ENCODE data around the gene EBF3. TPM values are rescaled to one million over a fixed set of nuclear protein-coding genes. Genes with fewer than 3 reads are reported as not detected.
"Not testable (repeated sequence)": the region's sequence is repeated elsewhere in the genome, so short reads cannot be mapped to it uniquely, and the experiment has no call there.

The EBF3 gene
- polyA plus RNA-seq, 4 donors: 0.89 to 3.3 (median 1.4) TPM

DNA sequence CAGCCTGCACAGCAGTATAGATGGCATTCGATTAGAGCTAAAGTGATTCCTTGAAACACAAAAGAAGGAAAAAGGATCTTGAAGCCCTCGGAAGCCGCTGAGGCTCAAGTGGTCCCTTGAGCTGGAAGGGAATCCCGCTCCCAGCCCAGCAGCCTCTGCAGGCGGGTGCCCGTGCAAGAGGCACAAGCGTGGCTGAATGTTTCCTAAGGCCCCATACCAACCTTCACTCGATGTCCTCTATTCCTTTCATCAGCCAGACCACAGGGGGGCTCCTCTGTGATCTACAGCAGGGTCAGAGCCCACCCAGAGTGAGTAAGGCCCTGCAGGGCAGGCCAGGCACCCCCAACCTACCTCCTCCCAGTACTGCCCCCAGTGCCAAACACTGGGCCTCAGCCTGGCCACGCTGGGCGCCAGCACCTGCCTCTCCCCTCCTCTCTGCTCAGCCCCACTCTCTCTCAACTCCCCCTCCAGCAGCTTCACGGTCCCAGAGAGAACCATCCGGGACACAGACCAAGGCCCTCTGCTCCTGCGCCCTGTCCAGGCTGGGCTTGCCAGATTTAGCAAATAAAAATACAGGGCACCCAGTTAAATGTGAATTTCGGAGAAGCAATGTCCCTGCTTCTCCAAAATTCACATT is 30.5 kb downstream of the EBF3 start:
- DNase-seq (ENCODE audit: low read depth in 4 of 4, low spot score in 3 of 4): no peak

DNA sequence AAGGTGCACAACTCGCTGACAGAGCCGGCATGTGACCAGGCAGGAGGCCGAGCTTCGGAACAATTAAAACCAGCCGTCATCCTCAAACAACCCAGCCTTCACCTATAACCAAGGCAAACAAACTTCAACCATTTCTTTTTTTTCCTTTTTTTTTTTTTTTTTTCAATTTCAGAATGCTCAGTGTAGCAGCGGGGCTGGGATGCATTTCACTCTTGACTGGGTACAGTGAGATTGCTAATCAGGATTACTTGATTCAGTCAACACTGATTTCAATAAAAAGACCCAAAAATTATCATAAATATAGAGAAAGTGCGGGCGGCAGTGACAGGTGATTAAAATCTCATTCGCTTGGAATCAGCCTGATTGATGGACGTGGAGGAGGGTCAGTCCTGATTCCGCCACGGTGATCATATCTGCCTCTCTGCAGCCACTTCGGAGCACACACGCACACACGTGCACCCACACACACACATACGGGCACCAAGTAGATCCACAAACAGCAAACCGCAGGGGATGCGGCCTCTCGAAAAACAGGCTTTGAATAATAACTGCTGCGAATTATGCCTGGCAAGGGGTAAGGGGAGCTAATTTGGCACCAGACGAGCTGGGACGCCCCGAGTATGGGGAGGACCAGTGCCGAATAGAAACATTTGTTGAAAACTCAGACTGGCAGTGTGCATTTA is 31.2 kb downstream of the EBF3 start:
- no peak for DNase-seq (ENCODE audit: low read depth in 4 of 4, low spot score in 3 of 4)

DNA sequence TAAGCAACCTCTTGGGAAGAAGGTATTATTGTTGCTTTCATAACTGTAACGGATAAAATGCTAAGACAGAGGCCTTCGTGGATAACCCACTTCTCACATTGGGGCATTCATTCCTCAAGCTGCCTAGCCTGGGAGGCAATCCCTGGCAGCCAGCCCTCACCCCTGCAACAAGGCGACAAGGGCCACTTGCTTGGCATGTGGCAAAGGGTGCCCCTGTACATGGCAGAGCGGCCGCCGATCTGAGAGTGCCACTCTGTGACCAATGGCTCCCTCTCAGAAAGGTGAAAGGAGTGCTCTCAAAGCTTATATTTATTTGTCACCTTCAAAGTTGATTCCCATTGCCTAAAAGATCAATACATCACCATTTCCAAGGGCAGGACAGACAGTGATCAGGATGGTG is 31.9 kb downstream of the EBF3 start:
- no peak for DNase-seq (ENCODE audit: low read depth in 4 of 4, low spot score in 3 of 4)

DNA sequence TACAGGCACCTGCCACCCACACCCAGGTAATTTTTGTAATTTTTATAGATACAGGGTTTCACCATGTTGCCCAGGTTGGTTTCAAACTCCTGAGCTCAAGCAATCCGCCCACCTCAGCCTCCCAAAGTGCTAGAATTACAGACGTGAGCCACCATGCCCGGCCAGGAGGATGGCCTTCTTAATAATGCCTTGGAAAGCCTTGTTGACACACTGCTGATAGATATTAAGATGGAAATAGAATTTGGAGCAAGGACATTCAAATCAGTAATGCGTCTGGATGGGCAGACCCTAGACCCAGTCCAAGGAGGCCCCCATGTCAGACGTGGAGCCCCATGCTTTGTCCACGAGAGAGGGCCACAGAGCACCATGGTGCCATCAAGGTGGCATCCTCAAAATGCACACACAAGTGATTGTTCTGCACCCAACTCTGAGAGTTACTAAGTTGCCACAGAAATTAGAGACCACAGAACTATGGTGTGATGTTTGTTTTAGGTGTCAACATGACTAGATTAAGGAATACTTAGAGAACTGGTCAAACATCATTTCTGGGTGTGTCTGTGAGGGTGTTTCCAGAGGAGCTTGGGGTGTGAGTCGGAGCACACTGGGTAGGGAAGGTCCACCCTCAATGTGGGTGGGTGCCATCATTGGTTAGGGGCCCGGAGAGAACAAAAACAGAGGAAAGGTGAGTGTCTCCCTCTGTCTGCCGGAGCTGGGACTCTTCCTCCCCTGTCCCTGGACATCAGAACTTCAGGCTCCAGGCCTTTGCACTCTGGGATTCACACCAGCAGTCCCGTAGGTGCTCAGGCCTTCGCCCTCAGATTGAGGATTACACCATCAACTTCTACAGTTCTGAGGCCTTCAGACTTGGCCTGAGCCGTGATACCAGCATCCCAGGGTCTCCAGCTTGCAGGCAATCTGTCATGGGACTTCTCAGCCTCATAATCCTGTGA is 34.5 kb downstream of the EBF3 start:
- DNase-seq (ENCODE audit: low read depth in 4 of 4, low spot score in 3 of 4): no peak

DNA sequence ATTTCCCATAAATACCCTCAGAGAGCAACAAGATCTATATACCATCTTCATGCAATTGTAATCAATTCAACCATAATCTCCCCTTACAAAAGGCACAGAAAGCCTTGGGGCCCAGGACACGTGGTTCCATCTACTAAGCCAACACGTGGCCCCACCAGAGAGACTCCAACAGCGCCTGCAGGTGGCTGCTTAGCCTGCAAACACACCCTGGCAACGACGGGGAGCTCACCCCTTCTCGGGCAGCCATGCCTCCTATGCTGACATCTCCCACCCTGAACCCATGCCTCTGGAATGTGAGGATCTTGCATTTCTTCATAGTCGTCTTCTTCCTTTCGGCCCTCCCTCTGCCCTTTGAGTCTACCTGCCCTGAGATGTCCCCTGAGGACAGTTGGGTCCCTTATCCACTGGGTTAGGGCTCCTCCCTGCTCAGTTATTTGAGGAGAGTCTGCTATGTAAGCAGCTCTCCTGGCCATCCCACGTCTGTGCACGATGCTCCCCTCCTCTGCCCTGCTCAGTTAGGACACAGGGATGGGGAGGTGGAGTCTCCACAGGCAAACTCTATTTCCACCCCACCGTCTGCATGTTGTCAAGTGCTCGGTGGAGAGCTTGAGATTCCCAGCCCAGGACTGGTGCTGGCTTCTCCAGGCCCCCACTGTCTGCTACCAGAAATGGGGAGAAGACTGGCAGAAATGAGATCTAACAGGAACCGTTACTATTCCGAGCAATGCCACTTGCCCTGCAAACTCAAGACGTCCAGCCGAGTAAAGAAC is 36.5 kb downstream of the EBF3 start:
- DNase-seq (ENCODE audit: low read depth in 4 of 4, low spot score in 3 of 4): no peak

DNA sequence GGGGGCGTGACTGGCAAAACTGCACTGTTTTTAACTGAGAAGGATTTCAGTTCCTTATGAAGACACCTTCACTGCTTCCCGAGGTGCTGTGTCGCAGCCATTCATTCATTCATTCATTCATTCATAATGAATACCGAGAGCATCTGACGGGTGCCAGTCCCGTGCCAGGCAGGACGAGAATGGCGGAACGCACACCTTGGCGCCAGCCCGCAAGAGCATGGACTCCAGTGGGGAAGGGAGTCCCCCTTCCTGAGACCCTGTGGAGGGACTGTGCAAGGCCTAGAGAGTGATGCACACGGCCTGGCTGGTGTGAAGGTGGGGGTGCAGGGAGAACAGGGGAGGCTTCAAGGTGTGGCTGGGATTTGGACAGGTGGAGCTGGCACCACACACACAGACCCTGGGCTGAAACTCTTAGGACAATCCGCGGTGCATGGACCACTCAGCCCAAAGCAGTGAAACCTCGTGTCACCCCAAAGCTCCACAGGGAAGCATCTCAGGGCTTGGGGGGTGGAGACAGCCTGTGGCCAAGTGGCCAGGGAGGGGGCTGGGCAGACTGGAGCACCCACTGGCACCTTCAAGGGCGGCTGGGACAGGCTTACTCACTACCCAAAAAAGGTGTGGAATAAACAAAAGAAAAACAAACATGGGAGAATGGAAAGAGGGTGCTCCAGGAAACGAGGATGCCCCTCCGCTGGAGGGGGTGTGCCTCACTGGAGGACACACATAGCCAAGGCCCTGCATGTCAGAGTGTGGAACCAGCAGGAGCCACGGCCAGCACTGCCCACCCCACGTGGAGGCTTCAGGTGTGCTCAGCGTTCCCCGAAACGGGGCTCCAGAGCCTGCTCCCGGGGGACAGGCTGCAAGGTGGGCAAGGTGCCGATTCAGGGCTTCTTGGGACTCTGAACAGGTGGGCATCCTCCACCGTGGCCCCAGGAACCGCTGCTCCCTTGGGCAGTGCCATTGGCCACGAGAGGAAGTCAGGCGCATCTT is 37.7 kb downstream of the EBF3 start:
- DNase-seq (ENCODE audit: low read depth in 4 of 4, low spot score in 3 of 4): no peak

DNA sequence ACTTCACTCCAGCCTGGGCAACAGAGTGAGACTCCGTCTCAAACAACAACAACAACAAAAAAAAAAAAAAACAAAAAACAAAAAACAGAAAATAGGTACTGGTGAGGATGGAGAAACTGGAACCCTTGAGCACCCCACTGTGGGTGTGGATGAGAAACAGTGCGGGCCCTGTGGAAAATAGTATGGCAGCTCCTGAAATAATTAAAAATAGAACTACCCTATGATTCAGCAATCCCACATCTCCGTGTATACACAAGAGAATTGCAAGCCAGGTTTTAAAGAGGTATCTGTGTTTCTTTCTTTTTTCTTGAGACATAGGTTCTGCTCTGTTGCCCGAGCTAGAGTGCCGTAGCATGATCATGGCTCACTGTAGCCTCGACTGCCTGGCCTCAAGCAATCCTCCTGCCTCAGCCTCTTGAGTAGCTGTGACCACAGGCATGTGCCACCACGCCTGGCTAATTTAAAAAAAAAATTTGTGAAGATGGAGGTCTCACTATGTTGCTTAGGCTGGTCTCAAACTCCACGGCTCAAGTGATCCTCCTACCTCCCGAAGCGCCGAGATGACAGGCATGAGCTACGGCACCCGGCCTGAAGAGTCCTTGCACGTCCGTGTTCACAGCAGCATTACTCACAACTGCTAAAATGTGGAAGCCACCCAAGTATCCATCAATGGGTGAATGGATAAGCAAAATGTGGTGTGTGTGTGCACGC is 39.5 kb downstream of the EBF3 start:
- no peak for DNase-seq (ENCODE audit: low read depth in 4 of 4, low spot score in 3 of 4)

DNA sequence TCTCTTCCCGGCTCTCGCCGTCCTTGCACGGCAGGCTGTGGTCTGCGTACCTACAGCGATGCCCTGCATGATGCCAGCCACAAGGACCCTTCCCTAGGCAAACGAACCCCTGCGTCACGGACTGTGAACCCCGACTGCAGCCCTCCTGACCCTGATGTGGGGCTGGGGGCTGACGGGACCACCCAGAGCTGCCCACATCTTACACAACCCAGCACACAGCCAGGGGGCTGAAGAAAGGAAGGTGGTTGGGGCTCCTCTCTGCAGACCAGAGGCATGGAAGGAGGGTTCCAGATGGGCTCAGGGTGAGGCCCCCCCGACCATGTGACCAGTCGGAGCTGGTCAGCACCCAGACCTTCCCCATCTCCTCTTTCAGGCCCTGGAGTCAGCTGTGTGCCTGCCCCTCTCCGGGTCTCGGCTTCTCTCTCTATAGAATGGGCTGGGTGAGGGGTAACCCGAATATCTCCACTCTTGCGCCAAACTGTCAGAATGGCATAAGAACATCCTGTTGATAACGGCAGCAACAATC is 41.4 kb downstream of the EBF3 start:
- DNase-seq (ENCODE audit: low read depth in 4 of 4, low spot score in 3 of 4): no peak

DNA sequence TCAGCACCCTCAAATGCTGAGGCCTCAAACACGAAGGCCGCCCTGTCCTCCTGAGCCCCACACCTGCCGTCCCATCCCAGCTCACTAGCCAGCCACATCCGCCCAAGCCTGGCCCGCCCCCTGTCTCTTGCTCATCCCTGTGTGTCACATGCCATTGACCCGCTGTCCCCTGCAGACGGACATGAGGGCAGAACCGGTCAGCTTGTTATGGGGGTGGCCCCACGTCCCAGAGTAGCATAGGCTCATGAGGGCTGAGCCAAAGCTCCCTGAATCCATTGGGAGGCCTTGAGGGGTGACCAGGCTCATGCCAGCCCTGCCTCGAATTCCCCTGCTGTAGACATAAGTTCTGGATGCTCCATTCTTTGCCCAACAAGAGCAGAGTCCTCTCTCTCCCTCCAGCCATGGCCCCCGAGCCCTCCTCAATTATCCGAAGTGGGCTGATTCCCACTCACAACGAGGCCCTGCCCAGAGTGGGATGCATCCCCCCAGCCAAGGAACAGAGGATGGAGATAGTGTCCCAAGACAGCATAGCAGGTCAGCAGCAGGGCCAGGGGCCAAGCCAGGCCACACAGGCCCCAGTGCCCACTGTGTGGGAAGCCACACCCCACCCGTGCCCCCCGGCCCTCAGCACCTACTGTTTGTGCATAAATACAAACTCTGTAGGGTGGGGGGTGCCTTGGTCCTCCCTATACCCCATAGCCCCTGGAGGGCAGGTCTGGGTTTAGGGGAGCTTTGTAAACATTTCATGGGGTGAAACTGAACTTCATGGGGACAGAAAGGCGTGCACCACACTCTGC is 42.1 kb downstream of the EBF3 start:
- no peak for DNase-seq (ENCODE audit: low read depth in 4 of 4, low spot score in 3 of 4)

DNA sequence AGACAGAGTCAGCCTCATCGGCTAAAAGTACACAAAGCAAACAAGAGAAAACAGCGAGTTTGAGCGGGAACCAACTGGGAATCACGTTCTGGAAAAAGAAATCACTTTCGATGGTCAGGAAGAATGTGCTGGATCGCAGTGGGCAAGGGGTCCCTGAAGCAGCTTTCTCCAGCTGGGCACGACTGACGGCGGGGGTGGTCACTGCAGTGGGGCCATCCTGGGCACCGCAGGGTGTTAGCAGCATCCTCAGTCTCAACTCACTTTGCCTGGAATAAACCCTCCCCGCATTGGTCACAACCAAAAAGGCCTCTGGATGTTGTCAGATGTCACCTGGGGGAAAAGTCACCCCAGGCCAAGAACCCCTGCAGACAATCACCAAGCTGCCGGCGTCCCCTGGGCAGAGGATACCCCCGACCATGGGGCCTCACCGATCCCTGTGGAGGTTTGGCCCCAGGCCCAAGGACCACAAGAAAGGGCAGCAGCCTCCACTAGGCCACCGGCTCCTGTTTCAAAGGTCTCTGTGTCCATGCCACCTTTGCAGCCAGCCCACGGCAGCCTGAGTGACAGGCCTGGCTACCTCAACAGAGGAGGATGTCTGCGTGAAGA is 42.9 kb downstream of the EBF3 start:
- DNase-seq (ENCODE audit: low read depth in 4 of 4, low spot score in 3 of 4): no peak

DNA sequence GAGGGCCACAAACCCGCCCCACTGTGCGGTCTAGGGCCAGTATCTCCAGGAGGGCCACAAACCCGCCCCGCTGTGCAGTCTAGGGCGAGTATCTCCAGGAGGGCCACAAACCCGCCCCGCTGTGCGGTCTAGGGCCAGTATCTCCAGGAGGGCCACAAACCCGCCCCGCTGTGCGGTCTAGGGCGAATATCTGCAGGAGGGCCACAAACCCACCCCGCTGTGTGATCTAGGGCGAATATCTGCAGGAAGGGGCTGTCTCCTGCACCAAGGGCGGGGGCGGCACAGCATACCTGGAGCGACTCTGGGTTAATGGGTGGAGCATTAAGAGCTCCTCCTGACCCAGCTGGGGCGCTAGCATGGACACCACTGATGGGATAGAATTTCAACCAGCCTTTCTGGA is 43.9 kb downstream of the EBF3 start:
- not testable (repeated sequence) for DNase-seq (ENCODE audit: low read depth in 4 of 4, low spot score in 3 of 4)

DNA sequence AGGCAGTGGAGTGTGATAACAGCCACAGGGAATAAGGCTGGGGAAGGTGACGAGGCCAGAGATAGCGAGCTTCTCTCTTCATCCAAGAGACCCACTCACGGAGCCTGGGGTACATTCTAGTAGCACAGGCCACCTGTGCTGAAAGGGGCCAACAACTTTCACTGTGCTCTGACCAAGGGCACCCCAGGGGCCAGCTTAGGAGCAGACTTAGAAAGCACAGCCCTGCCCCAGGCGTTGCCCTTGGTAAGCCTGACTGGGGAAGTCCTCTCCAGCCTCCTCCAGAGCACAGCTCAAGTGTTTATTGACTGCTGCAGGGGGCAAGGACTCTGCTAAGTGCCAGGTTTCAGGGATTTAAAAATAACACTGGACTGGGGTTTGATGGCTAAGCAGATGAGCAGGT is 44.7 kb downstream of the EBF3 start:
- DNase-seq (ENCODE audit: low read depth in 4 of 4, low spot score in 3 of 4): no peak

DNA sequence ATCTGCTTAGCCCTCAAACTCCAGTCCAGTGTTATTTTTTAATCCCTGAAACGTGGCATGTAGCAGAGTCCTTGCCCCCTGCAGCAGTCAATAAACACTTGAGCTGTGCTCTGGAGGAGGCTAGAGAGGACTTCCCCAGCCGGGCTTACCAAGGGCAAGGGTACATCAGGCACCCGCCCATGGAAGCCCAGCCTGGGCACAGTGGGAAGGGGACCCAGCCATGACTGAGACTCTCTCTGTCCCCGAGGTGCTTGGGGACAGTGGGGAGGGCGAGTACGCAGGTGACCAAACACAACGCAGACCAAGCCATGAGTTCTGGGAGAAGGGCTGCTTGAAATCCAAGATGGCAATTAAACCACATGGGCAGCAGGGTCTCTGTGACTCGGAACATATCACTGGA is 45.2 kb downstream of the EBF3 start:
- DNase-seq (ENCODE audit: low read depth in 4 of 4, low spot score in 3 of 4): no peak

DNA sequence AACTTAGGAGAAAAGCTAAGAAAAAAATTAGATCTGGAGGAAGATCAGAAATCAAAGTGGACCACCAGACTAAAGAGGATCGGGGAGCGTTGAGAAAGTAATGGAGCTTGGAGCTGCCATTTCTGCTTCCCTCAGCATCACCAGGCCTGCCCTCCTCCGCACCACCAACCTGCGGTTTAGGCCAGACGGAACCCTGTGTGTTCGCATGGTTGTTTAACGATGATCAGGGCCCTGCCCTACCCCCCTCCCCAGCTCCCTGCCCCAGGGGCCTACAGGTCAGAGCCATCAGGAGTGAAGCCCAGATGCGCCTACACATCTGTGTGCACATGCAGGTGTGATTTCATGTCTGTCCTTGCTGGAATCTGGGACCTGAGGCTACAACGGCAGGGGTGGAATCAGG is 45.7 kb downstream of the EBF3 start:
- no peak for DNase-seq (ENCODE audit: low read depth in 4 of 4, low spot score in 3 of 4)

DNA sequence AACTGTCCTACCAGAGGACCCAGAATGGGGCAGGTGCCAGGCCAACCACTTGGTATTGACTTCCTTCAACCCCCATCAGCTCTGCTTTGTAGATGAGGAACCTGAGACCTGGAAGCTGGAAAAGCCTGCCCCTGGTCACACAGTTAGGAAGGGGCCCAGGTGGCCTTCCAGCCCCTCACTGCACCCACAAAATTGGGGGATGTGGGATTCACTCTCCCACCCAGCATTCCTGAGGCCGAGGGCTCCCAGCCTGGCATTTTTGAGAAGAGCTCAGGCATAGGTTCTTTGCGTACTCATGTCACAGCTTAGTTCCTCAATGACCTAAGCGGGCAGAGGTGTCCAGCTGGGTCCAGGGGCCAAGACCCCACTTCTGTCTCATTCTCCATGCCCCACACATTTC is 46.1 kb downstream of the EBF3 start:
- DNase-seq (ENCODE audit: low read depth in 4 of 4, low spot score in 3 of 4): no peak

DNA sequence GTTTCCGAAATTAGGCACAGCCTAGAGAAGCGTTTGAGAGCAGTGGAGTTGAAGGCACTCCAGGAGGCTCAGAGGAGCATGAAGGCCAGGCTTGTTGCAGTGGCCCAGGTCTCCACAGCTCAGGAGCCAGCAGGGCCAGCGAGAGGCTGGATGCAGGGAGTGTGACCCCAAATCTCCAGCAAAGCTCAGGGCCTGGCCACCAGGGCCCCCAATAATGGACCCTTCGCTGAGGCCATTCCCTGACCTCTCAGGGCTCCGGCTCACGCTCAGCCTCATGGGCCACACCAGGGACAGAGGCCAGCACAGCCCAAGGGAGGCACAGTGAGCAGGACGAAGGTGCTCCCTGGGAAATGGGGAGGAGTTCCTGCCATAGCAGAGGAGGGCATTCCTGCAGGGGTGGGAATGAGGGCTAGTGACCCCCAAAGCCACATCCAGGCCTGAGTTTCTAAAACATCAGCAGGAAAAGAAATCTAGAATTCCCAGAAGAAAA is 47.5 kb downstream of the EBF3 start:
- DNase-seq (ENCODE audit: low read depth in 4 of 4, low spot score in 3 of 4): no peak

All from right renal pelvis (tissue), 4 donors.